ENCODE measurements around the gene ISG20. TPM values are rescaled to one million over a fixed set of nuclear protein-coding genes. Genes with fewer than 3 reads are reported as not detected.

The ISG20 gene
- total RNA-seq, 1 experiment from 2014 or later, result 75.6 TPM

DNA sequence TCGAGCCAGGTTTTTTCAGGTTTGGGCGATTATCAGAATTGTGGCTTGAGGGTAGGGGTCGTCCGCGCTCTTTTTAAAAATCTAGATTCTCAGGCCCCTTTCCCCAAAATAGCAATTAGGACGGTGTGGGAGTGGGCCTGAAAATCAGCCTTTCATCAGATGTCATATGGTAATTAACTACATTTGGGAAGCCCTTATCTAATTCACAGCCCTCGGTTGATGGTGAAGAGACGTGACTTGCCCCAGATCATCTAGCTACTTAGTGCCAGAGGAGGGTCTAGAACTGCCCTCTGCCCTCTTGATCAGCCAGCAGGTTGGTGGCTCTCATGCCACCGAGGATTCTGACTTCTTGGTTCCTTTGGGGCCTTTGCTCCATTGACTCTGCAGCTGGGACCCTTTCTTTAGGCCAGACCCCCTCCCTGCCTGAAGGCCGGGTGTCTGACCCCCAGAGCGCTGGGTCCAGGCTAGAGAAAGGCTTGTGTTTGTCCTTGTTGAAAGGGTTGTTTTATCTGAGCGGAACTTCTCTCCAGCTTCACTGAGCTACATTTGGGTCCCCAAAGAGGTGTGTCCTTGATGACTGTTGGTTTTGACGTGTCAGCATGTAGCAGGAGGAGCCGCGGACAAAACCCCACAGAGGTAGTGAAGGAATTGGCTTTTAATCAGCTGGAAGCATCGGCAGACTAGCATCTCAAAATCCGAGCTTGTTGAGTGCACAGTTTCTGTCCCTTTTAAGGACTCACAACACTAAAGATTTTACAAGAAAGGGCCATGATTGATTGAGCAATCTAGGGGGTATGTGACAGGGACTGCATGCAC, 16.8 kb upstream of the ISG20 start:
- peaks cover 49% of the 10 kb centered on the region for H3K36me3 Mint-ChIP-seq (ENCODE audit: insufficient read depth, unreplicated experiment)
- peak overlapping the region; percentile 91 for H3K27ac Mint-ChIP-seq (ENCODE audit: unreplicated experiment)
- DNase-seq, result no peak
- H3K27me3 Mint-ChIP-seq (ENCODE audit: unreplicated experiment), result no peaks in the 10 kb centered on the region
- peak overlapping the region; percentile 85 for H3K4me3 Mint-ChIP-seq (ENCODE audit: low read depth, unreplicated experiment)
- no peak for TF ChIP-seq CTCF (IDR thresholded peaks at IDR 0.05; ENCODE audit: unreplicated experiment)
- intact Hi-C loops (cut with micrococcal nuclease; ENCODE audit: unreplicated experiment), result loop anchor here (5.0 kb wide), 1 partner anchor 35 kb away; no protein-coding TSS in a partner anchor
- no peaks in the 10 kb centered on the region for H3K9me3 Mint-ChIP-seq (ENCODE audit: low read depth, unreplicated experiment)
- peaks cover 28% of the 10 kb centered on the region for H3K4me1 Mint-ChIP-seq (ENCODE audit: low read depth, unreplicated experiment)
- BruUV-seq (replicated peaks), result TSS peak; percentile 96
- CTCF ChIA-PET, result interaction anchor here (0.7 to 1.6 kb wide), 4 partner anchors 14 to 38 kb away, joined by 3 to 9 read pairs (median 4); partner anchors contain the start of gene ISG20

GRCh38 chr15:88622605-88622975, 16.2 kb upstream of the ISG20 start:
- BruUV-seq (replicated peaks), result no TSS peak

GRCh38 chr15:88623061-88623460, 15.8 kb upstream of the ISG20 start:
- H3K4me1 Mint-ChIP-seq (ENCODE audit: low read depth, unreplicated experiment), result peaks cover 38% of the 10 kb centered on the region
- no peaks in the 10 kb centered on the region for H3K9me3 Mint-ChIP-seq (ENCODE audit: low read depth, unreplicated experiment)
- CTCF ChIA-PET, result no interaction called here
- no peaks in the 10 kb centered on the region for H3K27me3 Mint-ChIP-seq (ENCODE audit: unreplicated experiment)
- H3K36me3 Mint-ChIP-seq (ENCODE audit: insufficient read depth, unreplicated experiment), result peaks cover 59% of the 10 kb centered on the region
- TF ChIP-seq CTCF (IDR thresholded peaks at IDR 0.05; ENCODE audit: unreplicated experiment), result no peak
- H3K4me3 Mint-ChIP-seq (ENCODE audit: low read depth, unreplicated experiment), result peak overlapping the region; percentile 85
- DNase-seq, result no peak
- H3K27ac Mint-ChIP-seq (ENCODE audit: unreplicated experiment), result peak overlapping the region; percentile 91
- intact Hi-C loops (cut with micrococcal nuclease; ENCODE audit: unreplicated experiment), result loop anchor here (5.0 kb wide), 1 partner anchor 34 kb away; no protein-coding TSS in a partner anchor
- BruUV-seq (replicated peaks), result no TSS peak

More at GRCh38 chr15:88622605-88622975, 16.2 kb upstream of the ISG20 start:
- TF ChIP-seq CTCF (IDR thresholded peaks at IDR 0.05; ENCODE audit: unreplicated experiment), result no peak
- DNase-seq, result no peak
- CTCF ChIA-PET, result interaction anchor here (0.8 to 1.6 kb wide), 3 partner anchors 13 to 37 kb away, joined by 4 to 9 read pairs (median 4); partner anchors contain the start of gene ISG20
- peaks cover 54% of the 10 kb centered on the region for H3K36me3 Mint-ChIP-seq (ENCODE audit: insufficient read depth, unreplicated experiment)
- intact Hi-C loops (cut with micrococcal nuclease; ENCODE audit: unreplicated experiment), result loop anchor here (5.0 kb wide), 1 partner anchor 35 kb away; no protein-coding TSS in a partner anchor
- H3K27me3 Mint-ChIP-seq (ENCODE audit: unreplicated experiment), result no peaks in the 10 kb centered on the region
- peaks cover 34% of the 10 kb centered on the region for H3K4me1 Mint-ChIP-seq (ENCODE audit: low read depth, unreplicated experiment)
- no peaks in the 10 kb centered on the region for H3K9me3 Mint-ChIP-seq (ENCODE audit: low read depth, unreplicated experiment)
- peak overlapping the region; percentile 85 for H3K4me3 Mint-ChIP-seq (ENCODE audit: low read depth, unreplicated experiment)
- H3K27ac Mint-ChIP-seq (ENCODE audit: unreplicated experiment), result peak overlapping the region; percentile 91

GRCh38 chr15:88623632-88624031, 15.2 kb upstream of the ISG20 start:
- no peaks in the 10 kb centered on the region for H3K9me3 Mint-ChIP-seq (ENCODE audit: low read depth, unreplicated experiment)
- no peak for DNase-seq
- intact Hi-C loops (cut with micrococcal nuclease; ENCODE audit: unreplicated experiment), result loop anchor here (5.0 kb wide), 1 partner anchor 34 kb away; no protein-coding TSS in a partner anchor
- H3K27ac Mint-ChIP-seq (ENCODE audit: unreplicated experiment), result peak overlapping the region; percentile 91
- H3K4me3 Mint-ChIP-seq (ENCODE audit: low read depth, unreplicated experiment), result peak overlapping the region; percentile 85
- CTCF ChIA-PET, result interaction anchor here (1.3 to 1.6 kb wide), 2 partner anchors 24 to 34 kb away, joined by 3 to 5 read pairs; no protein-coding TSS in a partner anchor
- H3K4me1 Mint-ChIP-seq (ENCODE audit: low read depth, unreplicated experiment), result peaks cover 44% of the 10 kb centered on the region
- peaks cover 60% of the 10 kb centered on the region for H3K36me3 Mint-ChIP-seq (ENCODE audit: insufficient read depth, unreplicated experiment)
- no peaks in the 10 kb centered on the region for H3K27me3 Mint-ChIP-seq (ENCODE audit: unreplicated experiment)
- no peak for TF ChIP-seq CTCF (IDR thresholded peaks at IDR 0.05; ENCODE audit: unreplicated experiment)
- no TSS peak for BruUV-seq (replicated peaks)
